Liver (tissue), 9 donors: ENCODE measurements around the gene CSE1L. TPM values are rescaled to one million over a fixed set of nuclear protein-coding genes. Genes with fewer than 3 reads are reported as not detected.

ENCODE experiments used
- DNase-seq: peaks from one replicate; pipeline ENCODE4 v3.0.0-alpha.2; 2017; ENCODE audit warnings: low spot score
- H3K27ac ChIP-seq, 2 donors: one replicate each; pipeline ENCODE4 v1.7.0; 2013; ENCODE audit warnings: inconsistent platforms in 2 of 2, low read length in 2 of 2, control low read depth in 1 of 2, low read depth in 1 of 2, mild to moderate bottlenecking in 1 of 2
- H3K27me3 ChIP-seq, 4 donors: one replicate each; pipeline versions ENCODE4 v1.6.1 to v1.7.0; 2013; ENCODE audit warnings: low read length in 3 of 4, inconsistent platforms in 1 of 4, mild to moderate bottlenecking in 1 of 4, moderate library complexity in 1 of 4; ENCODE audit not compliant: control insufficient read depth in 4 of 4, insufficient read depth in 4 of 4
- H3K36me3 ChIP-seq, 4 donors: one replicate each; pipeline versions ENCODE4 v1.6.1 to v1.7.0; 2013; ENCODE audit warnings: low read length in 3 of 4, mild to moderate bottlenecking in 3 of 4, low read depth in 1 of 4, moderate library complexity in 1 of 4; ENCODE audit not compliant: control insufficient read depth in 4 of 4, insufficient read depth in 3 of 4
- H3K4me1 ChIP-seq, 4 donors: one replicate each; pipeline versions ENCODE4 v1.6.1 to v1.7.0; 2013; ENCODE audit warnings: low read length in 3 of 4, mild to moderate bottlenecking in 3 of 4, moderate library complexity in 1 of 4; ENCODE audit not compliant: control insufficient read depth in 4 of 4, insufficient read depth in 4 of 4
- H3K4me3 ChIP-seq, 3 donors: one replicate each; pipeline versions ENCODE4 v1.6.1 to v1.7.0; 2013; ENCODE audit warnings: low read length in 3 of 3, control low read depth in 1 of 3, low read depth in 1 of 3, mild to moderate bottlenecking in 1 of 3
- H3K9ac ChIP-seq, 2 donors: one replicate each; pipeline ENCODE4 v1.7.0; 2013; ENCODE audit warnings: low read length in 2 of 2, mild to moderate bottlenecking in 2 of 2, moderate library complexity in 2 of 2, control low read depth in 1 of 2, low read depth in 1 of 2
- H3K9me3 ChIP-seq, 4 donors: one replicate each; pipeline versions ENCODE4 v1.6.1 to v1.7.0; 2013; ENCODE audit warnings: low read length in 3 of 4; ENCODE audit not compliant: control insufficient read depth in 4 of 4
- CTCF ChIP-seq: fragments of 150-350 bp; IDR thresholded peaks from 2 replicates; pipeline ENCODE4 v1.5.1; 2017; ENCODE audit warnings: improper control_type of control experiment, low read depth, low read length; ENCODE audit not compliant: missing input control
- EGR1 ChIP-seq, 2 donors: IDR thresholded peaks; 2 replicates each; pipeline ENCODE4 v1.6.1; 2016 to 2018; ENCODE audit warnings: antibody characterized with exemption in 2 of 2, low read depth in 2 of 2
- FOXA2 ChIP-seq: IDR thresholded peaks from 2 replicates; pipeline ENCODE4 v1.6.1; 2016; ENCODE audit warnings: antibody characterized with exemption
- HNF4A ChIP-seq, 2 donors: conservative IDR thresholded peaks; 2 replicates each; pipeline ENCODE4 v1.6.1; 2016; ENCODE audit warnings: antibody characterized with exemption in 2 of 2, mild to moderate bottlenecking in 2 of 2
- JUND ChIP-seq, 2 donors: IDR thresholded peaks; 2 replicates each; pipeline ENCODE4 v1.6.1; 2016; ENCODE audit warnings: antibody characterized with exemption in 2 of 2
- MAX ChIP-seq: IDR thresholded peaks from 2 replicates; pipeline ENCODE4 v1.6.1; 2016; ENCODE audit warnings: antibody characterized with exemption
- NR2F2 ChIP-seq: IDR thresholded peaks from 2 replicates; pipeline ENCODE4 v1.6.1; 2016; ENCODE audit warnings: antibody characterized with exemption
- RAD21 ChIP-seq, 2 donors: IDR thresholded peaks; 2 replicates each; pipeline ENCODE4 v1.6.1; 2016; ENCODE audit warnings: antibody characterized with exemption in 2 of 2, mild to moderate bottlenecking in 2 of 2
- RXRA ChIP-seq, 2 donors: IDR thresholded peaks; 2 replicates each; pipeline ENCODE4 v1.6.1; 2017 to 2018; ENCODE audit warnings: antibody characterized with exemption in 2 of 2, mild to moderate bottlenecking in 1 of 2
- SP1 ChIP-seq: IDR thresholded peaks from 2 replicates; pipeline ENCODE4 v1.6.1; 2018; ENCODE audit warnings: antibody characterized with exemption, mild to moderate bottlenecking
- YY1 ChIP-seq: IDR thresholded peaks from 2 replicates; pipeline ENCODE4 v1.6.1; 2016; ENCODE audit warnings: antibody characterized with exemption, mild to moderate bottlenecking
- ZBTB33 ChIP-seq: IDR thresholded peaks from 2 replicates; pipeline ENCODE4 v1.6.1; 2016; ENCODE audit warnings: antibody characterized with exemption
- WGBS: extraction: QIAGEN DNeasy Blood & Tissue Kit; methylation state at CpG from one replicate; pipeline ENCODE4 v1.1.7; 2013; 5-methylcytosine and 5-hydroxymethylcytosine counted together
- polyA plus RNA-seq, 2 donors: library from polyadenylated mRNA; stranded (reverse) in 1 of 2; unstranded in 1 of 2; fragments of 200-250 nt in 1 of 2; fragments of >200 nt in 1 of 2; fragmentation: Nextera tagmentation in 1 of 2; extraction: Ambion mirVana in 1 of 2; gene quantifications; one replicate each; pipeline versions ENCODE4 v1.2.1 to v1.2.3, GENCODE V29; 2013 to 2015
- total RNA-seq, 2 donors: library from RNA; depleted of rRNA; stranded (reverse); fragments of >200 nt; gene quantifications; one replicate each; pipeline ENCODE4 v1.2.3, GENCODE V29; 2014
- donor health status: healthy.
- donor health status: healthy.
- donor health status: healthy.
- donor health status: healthy.
- donor health status: healthy.

Gene CSE1L
- total and polyA plus RNA-seq, 4 donors = 13.1 to 48.8 (median 19.3) TPM

GRCh38 chr20:49043000-49043399 lies 3.1 kb upstream of the CSE1L start:
- H3K9me3 ChIP-seq = no peaks in the 10 kb centered on the region
- no peak overlapping the region for H3K9ac ChIP-seq
- 98% methylated on average over 5 of the region's 5 CpGs for WGBS
- TF ChIP-seq MAX (no peak), HNF4A (conservative IDR thresholded peaks at IDR 0.05) (no peak), JUND (IDR thresholded peaks at IDR 0.05) (no peak), FOXA2 (no peak), ZBTB33 (no peak), NR2F2 (no peak), CTCF (no peak), SP1 (no peak), RAD21 (IDR thresholded peaks at IDR 0.05) (no peak)
- no peak overlapping the region for H3K27ac ChIP-seq
- no peaks in the 10 kb centered on the region for H3K27me3 ChIP-seq
- peak; percentile 4 for DNase-seq
- H3K4me1 ChIP-seq = peaks cover 3 to 14% (median 10%) of the 10 kb centered on the region in 4 donors
- no peaks in the 10 kb centered on the region for H3K36me3 ChIP-seq
- H3K4me3 ChIP-seq = no peak overlapping the region

- no peak for DNase-seq
- 12% methylated on average over 12 of the region's 12 CpGs for WGBS
- peaks cover 3 to 15% (median 12%) of the 10 kb centered on the region in 4 donors for H3K4me1 ChIP-seq
- no peaks in the 10 kb centered on the region for H3K36me3 ChIP-seq
- H3K27ac ChIP-seq = peak overlapping the region; percentile 78 to 94
- peak overlapping the region; percentile 4 to 25 for H3K9ac ChIP-seq
- H3K4me3 ChIP-seq = peak overlapping the region; percentile 0 to 91 (median 2)
- no peaks in the 10 kb centered on the region for H3K9me3 ChIP-seq
- no peaks in the 10 kb centered on the region for H3K27me3 ChIP-seq
- TF ChIP-seq EGR1 (IDR thresholded peaks at IDR 0.05; ENCODE audit: low read depth in 2 of 2) = no peak
- peak; percentile 17 for TF ChIP-seq ZBTB33
- TF ChIP-seq NR2F2 = peak; percentile 71
- TF ChIP-seq CTCF = no peak
- no peak for TF ChIP-seq JUND (IDR thresholded peaks at IDR 0.05)
- no peak for TF ChIP-seq YY1
- peak in 1 of 2 donors; percentile 31 for TF ChIP-seq RXRA (IDR thresholded peaks at IDR 0.05)
- no peak for TF ChIP-seq MAX
These were observed 549 bp upstream of the CSE1L start for GRCh38 chr20:49045440-49046086.
